ENCODE data around the gene RHOT1.

The RHOT1 gene

GRCh38 chr17:32206861-32207260 lies 64.6 kb downstream of the RHOT1 start:
- no peaks in the 10 kb centered on the region for H3K4me1 ChIP-seq (ENCODE audit: control insufficient read depth, insufficient read depth, low read length)

GRCh38 chr17:32208436-32208835 lies 66.1 kb downstream of the RHOT1 start:
- Histone ChIP-seq H3K4me3 (ENCODE audit: low read depth, low read length) (no peak overlapping the region), H3K9me3 (ENCODE audit: control insufficient read depth, insufficient read depth, low read length) (no peaks in the 10 kb centered on the region), H3K36me3 (ENCODE audit: control insufficient read depth, insufficient read depth, low read length) (no peaks in the 10 kb centered on the region), H3K27me3 (ENCODE audit: control insufficient read depth, insufficient read depth, low read length) (no peaks in the 10 kb centered on the region), H3K4me1 (ENCODE audit: control insufficient read depth, insufficient read depth, low read length) (no peaks in the 10 kb centered on the region), H3K9ac (ENCODE audit: low read depth, low read length) (no peak overlapping the region)

More at GRCh38 chr17:32206861-32207260, 64.6 kb downstream of the RHOT1 start:
- H3K27me3 ChIP-seq (ENCODE audit: control insufficient read depth, insufficient read depth, low read length) = no peaks in the 10 kb centered on the region
- no peaks in the 10 kb centered on the region for H3K9me3 ChIP-seq (ENCODE audit: control insufficient read depth, insufficient read depth, low read length)
- H3K9ac ChIP-seq (ENCODE audit: low read depth, low read length) = no peak overlapping the region
- H3K4me3 ChIP-seq (ENCODE audit: low read depth, low read length) = no peak overlapping the region
- no peaks in the 10 kb centered on the region for H3K36me3 ChIP-seq (ENCODE audit: control insufficient read depth, insufficient read depth, low read length)

- Histone ChIP-seq H3K9ac (ENCODE audit: low read depth, low read length) (no peak overlapping the region), H3K27me3 (ENCODE audit: control insufficient read depth, insufficient read depth, low read length) (no peaks in the 10 kb centered on the region), H3K9me3 (ENCODE audit: control insufficient read depth, insufficient read depth, low read length) (no peaks in the 10 kb centered on the region), H3K36me3 (ENCODE audit: control insufficient read depth, insufficient read depth, low read length) (no peaks in the 10 kb centered on the region), H3K4me1 (ENCODE audit: control insufficient read depth, insufficient read depth, low read length) (no peaks in the 10 kb centered on the region), H3K4me3 (ENCODE audit: low read depth, low read length) (no peak overlapping the region)
Measured at GRCh38 chr17:32209608-32210007, 67.3 kb downstream of the RHOT1 start.

GRCh38 chr17:32211671-32212070 lies 69.4 kb downstream of the RHOT1 start:
- Histone ChIP-seq H3K36me3 (ENCODE audit: control insufficient read depth, insufficient read depth, low read length) (no peaks in the 10 kb centered on the region), H3K4me3 (ENCODE audit: low read depth, low read length) (no peak overlapping the region), H3K9me3 (ENCODE audit: control insufficient read depth, insufficient read depth, low read length) (no peaks in the 10 kb centered on the region), H3K9ac (ENCODE audit: low read depth, low read length) (no peak overlapping the region), H3K4me1 (ENCODE audit: control insufficient read depth, insufficient read depth, low read length) (no peaks in the 10 kb centered on the region), H3K27me3 (ENCODE audit: control insufficient read depth, insufficient read depth, low read length) (no peaks in the 10 kb centered on the region)

GRCh38 chr17:32215696-32216095 lies 73.4 kb downstream of the RHOT1 start:
- Histone ChIP-seq H3K4me3 (ENCODE audit: low read depth, low read length) (no peak overlapping the region), H3K36me3 (ENCODE audit: control insufficient read depth, insufficient read depth, low read length) (no peaks in the 10 kb centered on the region), H3K4me1 (ENCODE audit: control insufficient read depth, insufficient read depth, low read length) (no peaks in the 10 kb centered on the region), H3K9ac (ENCODE audit: low read depth, low read length) (no peak overlapping the region), H3K9me3 (ENCODE audit: control insufficient read depth, insufficient read depth, low read length) (no peaks in the 10 kb centered on the region), H3K27me3 (ENCODE audit: control insufficient read depth, insufficient read depth, low read length) (no peaks in the 10 kb centered on the region)

- H3K4me3 ChIP-seq (ENCODE audit: low read depth, low read length) = no peak overlapping the region
- H3K27me3 ChIP-seq (ENCODE audit: control insufficient read depth, insufficient read depth, low read length) = no peaks in the 10 kb centered on the region
- no peak overlapping the region for H3K9ac ChIP-seq (ENCODE audit: low read depth, low read length)
- H3K4me1 ChIP-seq (ENCODE audit: control insufficient read depth, insufficient read depth, low read length) = peaks cover 7% of the 10 kb centered on the region
- no peaks in the 10 kb centered on the region for H3K36me3 ChIP-seq (ENCODE audit: control insufficient read depth, insufficient read depth, low read length)
- H3K9me3 ChIP-seq (ENCODE audit: control insufficient read depth, insufficient read depth, low read length) = no peaks in the 10 kb centered on the region
Measured at GRCh38 chr17:32222621-32223020, 80.3 kb downstream of the RHOT1 start.

GRCh38 chr17:32223703-32224102 lies 81.4 kb downstream of the RHOT1 start:
- Histone ChIP-seq H3K4me1 (ENCODE audit: control insufficient read depth, insufficient read depth, low read length) (peaks cover 14% of the 10 kb centered on the region), H3K36me3 (ENCODE audit: control insufficient read depth, insufficient read depth, low read length) (no peaks in the 10 kb centered on the region), H3K27me3 (ENCODE audit: control insufficient read depth, insufficient read depth, low read length) (no peaks in the 10 kb centered on the region), H3K9me3 (ENCODE audit: control insufficient read depth, insufficient read depth, low read length) (no peaks in the 10 kb centered on the region), H3K4me3 (ENCODE audit: low read depth, low read length) (no peak overlapping the region), H3K9ac (ENCODE audit: low read depth, low read length) (no peak overlapping the region)

GRCh38 chr17:32226886-32227285 lies 84.6 kb downstream of the RHOT1 start:
- H3K9me3 ChIP-seq (ENCODE audit: control insufficient read depth, insufficient read depth, low read length) = no peaks in the 10 kb centered on the region
- H3K4me1 ChIP-seq (ENCODE audit: control insufficient read depth, insufficient read depth, low read length) = peaks cover 20% of the 10 kb centered on the region
- H3K9ac ChIP-seq (ENCODE audit: low read depth, low read length) = no peak overlapping the region
- no peaks in the 10 kb centered on the region for H3K36me3 ChIP-seq (ENCODE audit: control insufficient read depth, insufficient read depth, low read length)
- no peak overlapping the region for H3K4me3 ChIP-seq (ENCODE audit: low read depth, low read length)
- H3K27me3 ChIP-seq (ENCODE audit: control insufficient read depth, insufficient read depth, low read length) = no peaks in the 10 kb centered on the region

GRCh38 chr17:32227910-32228309 lies 85.6 kb downstream of the RHOT1 start:
- no peaks in the 10 kb centered on the region for H3K9me3 ChIP-seq (ENCODE audit: control insufficient read depth, insufficient read depth, low read length)
- H3K4me3 ChIP-seq (ENCODE audit: low read depth, low read length) = peak overlapping the region; percentile 39
- H3K27me3 ChIP-seq (ENCODE audit: control insufficient read depth, insufficient read depth, low read length) = no peaks in the 10 kb centered on the region
- no peaks in the 10 kb centered on the region for H3K36me3 ChIP-seq (ENCODE audit: control insufficient read depth, insufficient read depth, low read length)
- no peak overlapping the region for H3K9ac ChIP-seq (ENCODE audit: low read depth, low read length)
- peaks cover 20% of the 10 kb centered on the region for H3K4me1 ChIP-seq (ENCODE audit: control insufficient read depth, insufficient read depth, low read length)

- Histone ChIP-seq H3K9ac (ENCODE audit: low read depth, low read length) (no peak overlapping the region), H3K9me3 (ENCODE audit: control insufficient read depth, insufficient read depth, low read length) (no peaks in the 10 kb centered on the region), H3K36me3 (ENCODE audit: control insufficient read depth, insufficient read depth, low read length) (no peaks in the 10 kb centered on the region), H3K4me3 (ENCODE audit: low read depth, low read length) (no peak overlapping the region), H3K4me1 (ENCODE audit: control insufficient read depth, insufficient read depth, low read length) (peaks cover 7% of the 10 kb centered on the region), H3K27me3 (ENCODE audit: control insufficient read depth, insufficient read depth, low read length) (no peaks in the 10 kb centered on the region)
Measured at GRCh38 chr17:32235588-32235987, 93.3 kb downstream of the RHOT1 start.

GRCh38 chr17:32239456-32239855 lies 97.2 kb downstream of the RHOT1 start:
- H3K4me1 ChIP-seq (ENCODE audit: control insufficient read depth, insufficient read depth, low read length) = no peaks in the 10 kb centered on the region
- H3K4me3 ChIP-seq (ENCODE audit: low read depth, low read length) = no peak overlapping the region
- H3K36me3 ChIP-seq (ENCODE audit: control insufficient read depth, insufficient read depth, low read length) = no peaks in the 10 kb centered on the region
- H3K9ac ChIP-seq (ENCODE audit: low read depth, low read length) = no peak overlapping the region
- no peaks in the 10 kb centered on the region for H3K9me3 ChIP-seq (ENCODE audit: control insufficient read depth, insufficient read depth, low read length)
- no peaks in the 10 kb centered on the region for H3K27me3 ChIP-seq (ENCODE audit: control insufficient read depth, insufficient read depth, low read length)

GRCh38 chr17:32240750-32241149 lies 98.4 kb downstream of the RHOT1 start:
- no peak overlapping the region for H3K4me3 ChIP-seq (ENCODE audit: low read depth, low read length)
- H3K9ac ChIP-seq (ENCODE audit: low read depth, low read length) = no peak overlapping the region
- no peaks in the 10 kb centered on the region for H3K27me3 ChIP-seq (ENCODE audit: control insufficient read depth, insufficient read depth, low read length)
- no peaks in the 10 kb centered on the region for H3K4me1 ChIP-seq (ENCODE audit: control insufficient read depth, insufficient read depth, low read length)
- no peaks in the 10 kb centered on the region for H3K9me3 ChIP-seq (ENCODE audit: control insufficient read depth, insufficient read depth, low read length)
- no peaks in the 10 kb centered on the region for H3K36me3 ChIP-seq (ENCODE audit: control insufficient read depth, insufficient read depth, low read length)

- Histone ChIP-seq H3K9ac (ENCODE audit: low read depth, low read length) (no peak overlapping the region), H3K36me3 (ENCODE audit: control insufficient read depth, insufficient read depth, low read length) (no peaks in the 10 kb centered on the region), H3K4me1 (ENCODE audit: control insufficient read depth, insufficient read depth, low read length) (no peaks in the 10 kb centered on the region), H3K9me3 (ENCODE audit: control insufficient read depth, insufficient read depth, low read length) (no peaks in the 10 kb centered on the region), H3K4me3 (ENCODE audit: low read depth, low read length) (no peak overlapping the region), H3K27me3 (ENCODE audit: control insufficient read depth, insufficient read depth, low read length) (no peaks in the 10 kb centered on the region)
Measured at GRCh38 chr17:32241640-32242039, 99.3 kb downstream of the RHOT1 start.
